SIG-M5 (cell line): ENCODE measurements around the gene PLCB4.

ENCODE experiments used
- DNase-seq: peaks from one replicate; lab custom pipeline; 2025; lab: John Stamatoyannopoulos, UW

Gene PLCB4

GRCh38 chr20:9402546-9402945 lies 333.7 kb downstream of the PLCB4 start:
- no peak for DNase-seq

GRCh38 chr20:9403448-9403847 lies 334.6 kb downstream of the PLCB4 start:
- no peak for DNase-seq

DNA sequence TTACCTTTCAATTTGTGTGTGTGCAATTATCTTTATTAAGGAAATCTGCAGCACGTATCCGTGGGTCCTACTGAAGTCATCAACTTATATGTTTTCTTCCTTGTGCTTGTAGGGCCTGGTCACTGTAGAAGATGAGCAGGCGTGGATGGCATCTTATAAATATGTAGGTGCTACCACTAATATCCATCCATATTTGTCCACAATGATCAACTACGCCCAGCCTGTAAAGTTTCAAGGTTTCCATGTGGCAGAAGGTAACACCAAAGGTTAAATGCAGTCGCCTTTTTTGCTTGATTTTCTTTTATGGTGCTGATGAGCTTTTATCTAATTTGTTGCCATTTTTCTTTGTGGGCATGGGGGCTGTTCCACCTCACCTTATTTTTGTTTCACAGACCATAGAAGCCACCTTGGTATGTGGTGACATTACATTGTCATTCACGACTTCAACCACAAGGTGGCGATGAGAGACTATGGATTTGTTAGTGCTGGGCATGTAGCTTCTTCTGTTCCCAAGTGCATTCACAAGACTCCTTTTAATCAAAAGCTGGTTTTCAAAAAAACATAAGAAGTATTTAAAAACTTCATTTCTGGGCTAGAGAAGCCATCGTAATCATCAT lies 339.0 kb downstream of the PLCB4 start:
- DNase-seq = peak; percentile 37

DNA sequence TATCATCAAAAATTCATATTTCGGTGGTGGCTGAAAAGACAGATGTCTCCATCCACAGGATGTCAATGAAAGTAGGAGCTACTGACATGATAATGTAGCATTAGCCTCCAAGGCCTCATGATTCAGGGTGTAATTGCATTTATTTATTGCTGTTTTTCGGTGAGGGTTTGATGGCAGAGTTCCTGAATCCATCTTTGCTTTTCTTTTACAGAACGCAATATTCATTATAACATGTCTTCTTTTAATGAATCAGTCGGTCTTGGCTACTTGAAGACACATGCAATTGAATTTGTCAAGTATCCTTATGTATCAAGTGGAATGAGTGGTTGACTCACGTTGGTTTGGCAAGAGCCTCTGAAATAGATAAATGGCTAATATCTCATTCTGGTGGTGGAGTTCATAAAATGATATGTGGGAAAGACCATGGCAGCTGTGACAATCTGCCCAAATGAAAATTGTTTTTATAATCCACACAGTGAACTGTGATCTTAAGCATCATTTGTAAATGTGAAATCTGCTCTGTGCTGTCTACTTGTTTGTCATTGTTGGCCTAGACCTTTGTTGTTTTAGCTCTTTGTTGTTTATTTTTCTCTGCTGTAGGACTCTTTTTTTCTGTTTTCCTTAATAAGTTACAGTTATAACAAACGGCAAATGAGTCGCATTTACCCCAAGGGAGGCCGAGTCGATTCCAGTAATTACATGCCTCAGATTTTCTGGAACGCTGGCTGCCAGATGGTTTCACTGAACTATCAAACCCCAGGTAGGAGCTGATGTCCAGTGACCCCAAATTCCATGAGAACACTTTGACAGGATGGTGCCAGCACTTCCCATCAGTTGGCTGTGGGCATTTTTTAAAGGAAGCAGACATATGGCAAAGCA lies 339.8 kb downstream of the PLCB4 start:
- DNase-seq = no peak

GRCh38 chr20:9409352-9409751 lies 340.5 kb downstream of the PLCB4 start:
- DNase-seq = no peak

- no peak for DNase-seq
These were observed 341.1 kb downstream of the PLCB4 start for GRCh38 chr20:9409981-9410380.

DNA sequence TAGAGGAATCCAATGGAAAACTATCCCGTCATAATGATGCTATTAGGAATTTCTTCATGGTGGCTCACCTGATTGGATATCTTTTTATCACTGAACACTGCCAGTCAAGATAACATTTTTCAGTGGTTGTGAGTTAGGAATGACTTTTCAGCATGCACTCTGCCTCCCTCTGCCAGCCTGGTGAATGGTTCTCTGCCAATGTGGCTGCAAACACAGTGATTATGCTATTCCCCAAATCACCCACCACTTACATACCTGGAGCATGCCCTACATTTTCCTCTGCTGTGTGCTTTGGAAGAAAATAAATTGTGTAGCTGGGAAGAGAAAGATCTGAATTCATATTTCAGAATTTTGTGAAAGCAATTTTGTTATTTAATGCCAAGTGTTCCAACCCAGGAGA lies 342.9 kb downstream of the PLCB4 start:
- DNase-seq = no peak

DNA sequence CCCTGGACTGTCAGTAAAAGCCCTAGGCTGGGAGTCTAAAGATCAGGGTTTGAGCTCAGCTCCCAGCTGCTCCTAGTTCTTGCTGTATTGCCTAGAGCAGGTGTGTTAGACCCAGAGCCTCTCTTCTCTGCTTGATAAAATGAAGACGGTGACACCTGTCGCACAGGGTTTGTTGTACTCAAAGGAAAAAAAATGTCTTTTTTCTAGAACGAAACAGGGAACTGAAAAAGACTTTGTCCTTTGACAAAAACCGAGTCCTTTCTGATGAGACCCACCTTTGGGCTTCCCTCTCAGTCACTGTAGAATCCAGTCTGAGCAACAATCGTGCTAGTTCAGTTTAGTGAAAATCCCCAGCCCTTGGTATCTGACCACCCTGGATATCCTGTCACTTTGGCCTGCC lies 343.4 kb downstream of the PLCB4 start:
- DNase-seq = no peak

- no peak for DNase-seq
These were observed 344.1 kb downstream of the PLCB4 start for GRCh38 chr20:9413001-9413400.

- no peak for DNase-seq
These were observed 346.5 kb downstream of the PLCB4 start for GRCh38 chr20:9415426-9415825.

GRCh38 chr20:9416421-9416820 lies 347.5 kb downstream of the PLCB4 start:
- no peak for DNase-seq

GRCh38 chr20:9417665-9418064 lies 348.8 kb downstream of the PLCB4 start:
- no peak for DNase-seq

- DNase-seq = no peak
These were observed 353.6 kb downstream of the PLCB4 start for GRCh38 chr20:9422321-9423057.

DNA sequence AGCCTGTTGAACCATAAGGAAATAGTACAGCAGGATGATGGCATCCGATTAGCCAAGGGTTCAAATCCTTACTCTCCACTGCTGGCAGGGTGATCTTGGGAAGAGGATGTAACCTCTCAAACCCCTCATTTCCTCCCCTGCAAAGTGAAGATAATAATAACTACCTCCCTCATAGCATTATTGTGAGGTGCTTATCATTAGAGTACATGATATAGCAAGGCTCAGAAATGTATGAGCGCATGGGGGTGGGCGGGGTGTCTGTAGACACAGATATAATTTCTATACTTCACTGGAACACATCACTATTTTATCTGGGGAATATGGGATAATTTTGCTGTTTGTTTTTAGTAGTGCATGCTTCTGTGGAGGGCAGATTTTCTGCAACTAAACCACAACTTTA lies 355.7 kb downstream of the PLCB4 start:
- no peak for DNase-seq

DNA sequence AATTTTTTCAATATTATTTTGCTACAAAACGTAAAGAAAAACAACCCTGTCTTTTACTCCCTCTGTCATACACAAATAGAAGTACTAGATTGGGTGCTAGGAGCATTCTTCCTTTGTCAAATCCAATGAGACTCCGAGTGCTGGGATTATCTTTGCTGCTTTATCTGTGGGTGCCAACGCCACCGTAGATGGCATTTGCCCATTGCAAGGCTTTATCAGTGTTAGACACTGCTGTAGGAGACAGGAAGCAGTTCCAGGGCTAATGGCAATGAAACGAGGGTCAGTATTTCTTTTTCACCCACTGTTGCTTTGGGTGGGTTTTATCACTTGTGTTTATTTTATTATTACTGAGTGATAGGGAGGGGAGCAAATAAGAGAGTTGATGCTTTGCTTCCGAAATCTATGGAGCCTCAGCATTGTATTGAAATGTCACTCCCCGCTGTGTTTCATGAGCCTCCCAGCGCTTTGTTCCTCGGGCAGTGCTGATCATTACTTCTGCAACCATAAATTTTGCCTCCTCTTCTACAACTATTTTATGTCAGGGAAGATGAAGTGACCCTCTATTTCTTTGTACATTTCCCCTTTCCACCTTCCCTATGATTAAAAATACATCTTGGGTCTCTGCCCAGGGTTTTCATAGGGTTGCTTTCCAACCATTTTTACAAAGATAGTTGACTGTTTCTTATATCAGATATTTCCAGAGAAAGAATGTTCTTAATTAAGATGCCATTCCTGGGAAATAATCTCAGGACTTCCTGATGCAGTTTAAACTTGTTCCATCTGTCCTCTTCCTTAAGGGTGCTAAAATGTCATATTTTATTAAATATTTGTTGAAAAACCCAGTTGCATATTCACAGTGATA lies 358.8 kb downstream of the PLCB4 start:
- DNase-seq = no peak

DNA sequence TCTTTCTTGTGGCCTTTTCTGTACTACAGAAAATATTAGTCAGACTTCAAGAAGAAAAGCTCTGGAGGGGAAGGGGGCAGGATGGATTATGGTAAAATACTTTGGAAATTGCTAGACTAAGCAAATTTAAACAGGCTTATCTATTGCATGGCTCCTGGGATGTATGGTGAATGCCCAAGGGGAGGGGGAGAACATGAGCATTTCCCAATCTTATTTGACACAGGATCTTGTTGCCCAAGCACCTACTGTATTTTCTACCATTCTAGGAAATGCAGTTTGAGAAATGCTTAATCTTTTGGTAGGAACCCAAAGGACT lies 359.4 kb downstream of the PLCB4 start:
- DNase-seq = no peak

GRCh38 chr20:9439806-9440205 lies 370.9 kb downstream of the PLCB4 start:
- DNase-seq = no peak

DNA sequence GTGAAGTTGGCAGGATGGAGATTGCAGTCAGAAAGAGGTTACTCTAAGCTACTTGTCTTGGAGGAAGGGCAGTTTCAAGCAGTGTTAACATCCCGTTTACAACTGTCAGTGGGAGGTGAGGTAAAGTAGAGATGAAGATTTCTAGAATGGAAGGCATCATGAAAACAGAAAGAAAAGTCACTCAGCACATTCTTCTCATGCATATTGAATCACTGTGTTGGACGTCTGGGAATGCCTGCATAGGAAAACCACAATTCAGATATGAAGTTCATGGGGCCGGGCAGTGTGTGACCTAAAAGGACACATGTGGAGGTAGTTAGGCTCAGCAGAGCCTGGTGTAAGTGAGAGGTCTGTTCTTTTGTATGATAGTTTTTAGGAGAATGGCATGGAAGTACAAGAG lies 372.0 kb downstream of the PLCB4 start:
- no peak for DNase-seq

- no peak for DNase-seq
These were observed 373.1 kb downstream of the PLCB4 start for GRCh38 chr20:9441948-9442347.

DNA sequence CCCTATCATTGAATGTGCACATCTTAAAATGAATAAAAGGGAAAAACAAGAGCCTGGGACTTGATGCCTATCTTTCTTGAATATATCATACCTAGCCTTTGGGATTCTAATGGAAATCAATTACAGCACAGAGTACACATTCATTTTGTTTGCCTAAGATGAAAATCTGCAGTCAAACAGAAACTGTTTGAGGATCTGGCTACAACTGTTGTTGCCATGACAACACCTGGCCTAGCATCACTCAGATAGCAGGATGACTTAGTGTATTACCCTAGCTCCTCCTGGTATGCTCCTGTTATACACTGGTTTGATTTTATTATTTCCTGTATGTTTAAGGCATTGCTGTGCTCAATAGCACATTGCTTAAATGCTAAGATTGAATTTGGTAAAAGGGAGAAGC lies 374.0 kb downstream of the PLCB4 start:
- no peak for DNase-seq

DNA sequence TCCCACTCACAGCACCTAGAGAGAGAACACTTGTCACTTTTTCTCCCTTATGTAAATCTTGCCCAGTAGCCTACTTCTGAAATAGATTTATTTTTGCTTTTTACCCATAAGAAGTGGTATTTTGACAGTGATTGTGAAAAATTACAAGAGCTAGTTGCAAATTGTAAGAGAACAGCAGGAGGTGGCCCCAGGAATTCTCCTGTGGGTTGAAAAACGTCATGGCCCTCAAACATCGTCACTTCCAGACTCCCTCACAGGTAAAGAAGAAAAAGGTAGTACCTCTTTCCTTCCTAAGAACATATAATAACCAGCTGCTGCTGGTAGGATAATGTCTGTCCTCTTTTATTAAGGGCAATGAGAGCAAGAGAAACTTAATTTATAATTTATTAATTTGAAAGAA lies 376.0 kb downstream of the PLCB4 start:
- DNase-seq = no peak

- no peak for DNase-seq
These were observed 378.3 kb downstream of the PLCB4 start for GRCh38 chr20:9447182-9447581.
